Activated naive CD4-positive, alpha-beta T cell treated with anti-CD3 and anti-CD28 coated beads, Interleukin-2, amount 50 U/mL, for 24 hours (primary cell): Measurements from ENCODE around the gene RASSF7.

ENCODE experiments used
- H3K27ac Mint-ChIP-seq: one replicate; pipeline ENCODE4 v1.8.0; 2021; ENCODE audit warnings: mild to moderate bottlenecking, mixed read lengths
- H3K27me3 Mint-ChIP-seq: one replicate; pipeline ENCODE4 v1.8.0; 2021; ENCODE audit warnings: mixed read lengths
- H3K36me3 Mint-ChIP-seq: one replicate; pipeline ENCODE4 v1.8.0; 2021; ENCODE audit warnings: mixed read lengths
- H3K4me1 Mint-ChIP-seq: one replicate; pipeline ENCODE4 v1.8.0; 2021; ENCODE audit warnings: mixed read lengths
- H3K4me3 Mint-ChIP-seq: one replicate; pipeline ENCODE4 v1.8.0; 2021; ENCODE audit warnings: mild to moderate bottlenecking, mixed read lengths
- H3K9me3 Mint-ChIP-seq: one replicate; pipeline ENCODE4 v1.8.0; 2021; ENCODE audit warnings: mixed read lengths

RASSF7 gene

GRCh38 chr11:539971-540481 lies 20.7 kb upstream of the RASSF7 start:
- Mint-ChIP-seq H3K9me3 (no peaks in the 10 kb centered on the region), H3K27ac (no peak overlapping the region), H3K4me3 (no peak overlapping the region), H3K36me3 (no peaks in the 10 kb centered on the region), H3K27me3 (no peaks in the 10 kb centered on the region), H3K4me1 (peaks cover 3% of the 10 kb centered on the region)

GRCh38 chr11:540583-541432 lies 20.0 kb upstream of the RASSF7 start:
- Mint-ChIP-seq H3K27me3 (no peaks in the 10 kb centered on the region), H3K4me1 (peaks cover 3% of the 10 kb centered on the region), H3K36me3 (no peaks in the 10 kb centered on the region)

GRCh38 chr11:541433-541885 lies 19.3 kb upstream of the RASSF7 start:
- no peak overlapping the region for H3K4me3 Mint-ChIP-seq
- H3K27ac Mint-ChIP-seq = no peak overlapping the region
- H3K27me3 Mint-ChIP-seq = no peaks in the 10 kb centered on the region
- no peaks in the 10 kb centered on the region for H3K36me3 Mint-ChIP-seq
- H3K4me1 Mint-ChIP-seq = no peaks in the 10 kb centered on the region
- no peaks in the 10 kb centered on the region for H3K9me3 Mint-ChIP-seq

More at GRCh38 chr11:540583-541432, 20.0 kb upstream of the RASSF7 start:
- H3K9me3 Mint-ChIP-seq = no peaks in the 10 kb centered on the region
- no peak overlapping the region for H3K4me3 Mint-ChIP-seq
- H3K27ac Mint-ChIP-seq = no peak overlapping the region

GRCh38 chr11:544817-545166 lies 16.0 kb upstream of the RASSF7 start:
- Mint-ChIP-seq H3K9me3 (no peaks in the 10 kb centered on the region), H3K36me3 (no peaks in the 10 kb centered on the region), H3K4me3 (no peak overlapping the region), H3K27me3 (no peaks in the 10 kb centered on the region), H3K27ac (no peak overlapping the region), H3K4me1 (no peaks in the 10 kb centered on the region)

- no peaks in the 10 kb centered on the region for H3K36me3 Mint-ChIP-seq
- H3K27ac Mint-ChIP-seq = no peak overlapping the region
These were observed 15.6 kb upstream of the RASSF7 start for GRCh38 chr11:545171-545570.

GRCh38 chr11:548700-549603 lies 11.8 kb upstream of the RASSF7 start:
- Mint-ChIP-seq H3K4me3 (no peak overlapping the region), H3K27ac (no peak overlapping the region), H3K36me3 (no peaks in the 10 kb centered on the region), H3K4me1 (no peaks in the 10 kb centered on the region), H3K9me3 (no peaks in the 10 kb centered on the region), H3K27me3 (no peaks in the 10 kb centered on the region)

More at GRCh38 chr11:545171-545570, 15.6 kb upstream of the RASSF7 start:
- H3K9me3 Mint-ChIP-seq = no peaks in the 10 kb centered on the region
- H3K4me1 Mint-ChIP-seq = no peaks in the 10 kb centered on the region
- no peak overlapping the region for H3K4me3 Mint-ChIP-seq
- no peaks in the 10 kb centered on the region for H3K27me3 Mint-ChIP-seq

- H3K4me3 Mint-ChIP-seq = no peak overlapping the region
- no peaks in the 10 kb centered on the region for H3K36me3 Mint-ChIP-seq
- H3K27me3 Mint-ChIP-seq = no peaks in the 10 kb centered on the region
- no peaks in the 10 kb centered on the region for H3K9me3 Mint-ChIP-seq
- H3K4me1 Mint-ChIP-seq = no peaks in the 10 kb centered on the region
- no peak overlapping the region for H3K27ac Mint-ChIP-seq
These were observed 10.6 kb upstream of the RASSF7 start for GRCh38 chr11:550021-550745.

GRCh38 chr11:550746-551085 lies 10.1 kb upstream of the RASSF7 start:
- H3K4me1 Mint-ChIP-seq = no peaks in the 10 kb centered on the region
- H3K36me3 Mint-ChIP-seq = no peaks in the 10 kb centered on the region
- no peaks in the 10 kb centered on the region for H3K27me3 Mint-ChIP-seq
- H3K27ac Mint-ChIP-seq = no peak overlapping the region
- no peak overlapping the region for H3K4me3 Mint-ChIP-seq
- no peaks in the 10 kb centered on the region for H3K9me3 Mint-ChIP-seq

- no peak overlapping the region for H3K27ac Mint-ChIP-seq
- H3K27me3 Mint-ChIP-seq = no peaks in the 10 kb centered on the region
- H3K36me3 Mint-ChIP-seq = no peaks in the 10 kb centered on the region
- H3K4me3 Mint-ChIP-seq = no peak overlapping the region
- no peaks in the 10 kb centered on the region for H3K9me3 Mint-ChIP-seq
- H3K4me1 Mint-ChIP-seq = no peaks in the 10 kb centered on the region
These were observed 9.6 kb upstream of the RASSF7 start for GRCh38 chr11:551131-551530.

GRCh38 chr11:551596-551995 lies 9.2 kb upstream of the RASSF7 start:
- no peaks in the 10 kb centered on the region for H3K9me3 Mint-ChIP-seq
- H3K27ac Mint-ChIP-seq = no peak overlapping the region
- H3K27me3 Mint-ChIP-seq = no peaks in the 10 kb centered on the region
- H3K4me1 Mint-ChIP-seq = no peaks in the 10 kb centered on the region
- no peaks in the 10 kb centered on the region for H3K36me3 Mint-ChIP-seq
- H3K4me3 Mint-ChIP-seq = no peak overlapping the region

GRCh38 chr11:553083-553987 lies 7.4 kb upstream of the RASSF7 start:
- H3K4me3 Mint-ChIP-seq = no peak overlapping the region
- no peaks in the 10 kb centered on the region for H3K36me3 Mint-ChIP-seq
- no peak overlapping the region for H3K27ac Mint-ChIP-seq
- H3K27me3 Mint-ChIP-seq = no peaks in the 10 kb centered on the region
- H3K9me3 Mint-ChIP-seq = no peaks in the 10 kb centered on the region
- no peaks in the 10 kb centered on the region for H3K4me1 Mint-ChIP-seq

- Mint-ChIP-seq H3K9me3 (no peaks in the 10 kb centered on the region), H3K4me3 (no peak overlapping the region), H3K4me1 (peaks cover 1% of the 10 kb centered on the region), H3K36me3 (no peaks in the 10 kb centered on the region), H3K27ac (no peak overlapping the region), H3K27me3 (no peaks in the 10 kb centered on the region)
These were observed 6.8 kb upstream of the RASSF7 start for GRCh38 chr11:553988-554340.

GRCh38 chr11:554428-555226 lies 6.1 kb upstream of the RASSF7 start:
- H3K9me3 Mint-ChIP-seq = no peaks in the 10 kb centered on the region
- H3K4me1 Mint-ChIP-seq = peaks cover 5% of the 10 kb centered on the region
- no peaks in the 10 kb centered on the region for H3K36me3 Mint-ChIP-seq
- H3K27ac Mint-ChIP-seq = no peak overlapping the region
- H3K4me3 Mint-ChIP-seq = peak overlapping the region; percentile 52
- H3K27me3 Mint-ChIP-seq = no peaks in the 10 kb centered on the region

- Mint-ChIP-seq H3K27ac (no peak overlapping the region), H3K36me3 (no peaks in the 10 kb centered on the region), H3K27me3 (no peaks in the 10 kb centered on the region), H3K4me1 (peaks cover 10% of the 10 kb centered on the region), H3K4me3 (peak overlapping the region; percentile 36), H3K9me3 (no peaks in the 10 kb centered on the region)
These were observed 5.5 kb upstream of the RASSF7 start for GRCh38 chr11:555227-555779.
